ENCODE results near the gene SLC22A6. TPM values are rescaled to one million over a fixed set of nuclear protein-coding genes. Genes with fewer than 3 reads are reported as not detected.

Gene SLC22A6
- polyA plus RNA-seq, 4 donors, result 19.9 to 38.0 (median 30.4) TPM

DNA sequence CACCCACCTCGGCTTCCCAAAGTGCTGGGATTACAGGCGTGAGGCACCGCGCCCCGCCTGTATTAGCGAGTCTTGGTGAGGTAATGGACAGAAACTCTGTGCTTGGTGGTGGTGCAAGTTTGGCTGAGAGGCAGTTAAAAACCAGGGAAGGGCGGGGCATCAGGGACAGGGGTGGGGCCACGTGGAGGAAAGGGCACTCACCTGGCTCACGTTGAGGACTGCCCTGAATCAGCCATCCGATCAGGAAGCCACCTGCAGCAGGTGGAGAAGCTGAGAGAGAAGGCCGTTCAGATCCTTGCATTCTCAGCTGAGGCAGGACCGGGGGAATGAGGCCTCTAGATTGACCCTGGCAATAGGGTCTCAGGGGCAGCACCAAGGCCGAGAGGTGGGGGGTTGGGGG, 51.5 kb downstream of the SLC22A6 start:
- DNase-seq (ENCODE audit: low read depth in 4 of 4, low spot score in 2 of 4), result no peak

DNA sequence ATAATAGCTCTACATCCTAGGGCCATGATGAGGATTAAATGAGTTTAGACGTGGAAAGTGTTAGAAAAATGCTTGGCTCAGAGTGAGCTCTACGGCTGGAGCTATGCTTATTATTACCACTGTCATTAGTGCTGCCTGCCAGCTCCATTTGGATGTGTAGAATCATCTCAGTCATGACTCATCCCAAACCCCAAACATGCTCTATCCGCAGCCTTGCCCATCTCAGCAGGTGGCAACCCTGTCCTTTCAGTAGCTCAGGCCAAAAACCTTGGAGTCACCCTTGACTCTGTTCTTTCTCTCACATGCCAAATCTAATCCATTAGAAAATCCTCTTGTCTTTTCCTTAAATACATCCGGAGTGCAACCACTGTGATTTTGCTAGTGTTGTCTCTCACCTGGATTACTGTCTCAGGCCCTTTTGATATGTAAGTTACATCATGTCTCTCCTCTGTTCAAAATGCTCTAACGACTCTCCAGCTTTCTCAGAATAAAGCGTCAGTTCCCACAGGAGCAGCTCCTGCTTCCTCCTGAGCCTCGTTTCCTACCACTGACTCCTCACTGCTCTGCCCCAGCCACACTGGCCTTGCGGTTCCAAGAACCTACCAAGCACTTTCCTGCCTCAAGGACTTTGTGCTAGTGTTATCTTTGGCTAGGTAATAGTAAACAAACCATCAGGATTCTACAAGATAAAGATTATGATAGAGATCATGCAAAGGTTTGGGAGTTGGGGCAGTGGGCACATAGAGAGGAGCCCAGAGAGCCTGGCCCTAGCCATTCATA, 53.1 kb downstream of the SLC22A6 start:
- no peak for DNase-seq (ENCODE audit: low read depth in 4 of 4, low spot score in 2 of 4)

DNA sequence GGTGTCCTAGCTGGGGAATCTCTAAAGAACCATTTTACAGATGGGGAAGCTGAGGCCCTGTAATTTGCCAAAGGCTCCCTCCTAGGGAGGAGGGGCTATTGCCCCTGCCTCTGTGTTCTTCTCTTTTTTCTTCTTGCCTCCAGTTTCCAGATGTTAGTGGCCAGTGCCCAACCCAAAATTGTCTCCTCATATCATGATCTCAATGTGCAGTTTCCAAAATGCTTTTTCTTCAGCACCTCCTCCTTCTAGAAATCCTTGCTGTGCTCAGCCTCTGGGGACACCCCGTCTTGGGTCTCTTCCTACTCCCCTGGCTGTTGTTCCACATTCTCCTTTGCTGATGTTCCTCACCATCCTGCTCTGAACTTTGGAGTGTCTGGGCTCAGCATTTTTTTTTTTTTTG, 54.1 kb downstream of the SLC22A6 start:
- no peak for DNase-seq (ENCODE audit: low read depth in 4 of 4, low spot score in 2 of 4)

DNA sequence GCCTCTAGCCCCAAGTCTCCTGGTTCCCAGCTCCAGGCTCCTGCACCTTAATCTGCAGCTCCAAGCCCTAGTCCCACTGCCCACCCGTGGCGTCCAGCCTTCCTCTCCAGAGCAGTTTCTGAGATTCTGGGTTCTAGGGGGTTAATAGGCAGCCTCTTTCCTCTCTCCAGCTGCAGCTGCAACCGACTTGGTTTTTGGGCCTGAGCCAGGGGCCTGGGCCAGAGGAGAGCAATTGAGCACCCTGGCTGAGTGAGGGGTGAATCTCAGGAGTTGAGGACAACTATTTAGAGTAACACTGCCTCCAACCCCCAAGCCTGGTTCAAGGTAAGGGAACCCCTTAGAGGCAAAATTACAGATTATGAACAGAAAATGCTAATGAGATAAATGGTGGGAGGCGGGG, 54.6 kb downstream of the SLC22A6 start:
- DNase-seq (ENCODE audit: low read depth in 4 of 4, low spot score in 2 of 4), result no peak

DNA sequence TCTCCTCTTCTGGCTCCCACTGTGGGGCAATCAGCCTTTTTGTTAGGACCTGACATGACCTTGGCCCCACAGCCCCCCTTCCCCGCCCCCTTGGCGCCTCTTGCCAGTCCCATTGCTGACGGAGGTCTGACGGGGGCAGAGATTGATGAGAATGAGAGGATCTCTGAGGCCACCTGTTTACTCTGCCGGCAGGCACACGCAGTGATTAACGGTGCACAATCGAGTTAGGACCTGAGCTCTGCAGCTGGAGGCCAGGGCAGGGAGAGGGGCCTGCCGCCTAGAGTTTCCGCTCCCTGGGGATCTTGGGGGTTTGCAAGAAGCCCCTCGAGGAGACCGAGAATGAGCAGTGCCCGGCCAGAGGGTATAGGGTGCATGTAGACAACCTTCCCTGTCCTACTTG, 56.8 kb downstream of the SLC22A6 start:
- no peak for DNase-seq (ENCODE audit: low read depth in 4 of 4, low spot score in 2 of 4)

DNA sequence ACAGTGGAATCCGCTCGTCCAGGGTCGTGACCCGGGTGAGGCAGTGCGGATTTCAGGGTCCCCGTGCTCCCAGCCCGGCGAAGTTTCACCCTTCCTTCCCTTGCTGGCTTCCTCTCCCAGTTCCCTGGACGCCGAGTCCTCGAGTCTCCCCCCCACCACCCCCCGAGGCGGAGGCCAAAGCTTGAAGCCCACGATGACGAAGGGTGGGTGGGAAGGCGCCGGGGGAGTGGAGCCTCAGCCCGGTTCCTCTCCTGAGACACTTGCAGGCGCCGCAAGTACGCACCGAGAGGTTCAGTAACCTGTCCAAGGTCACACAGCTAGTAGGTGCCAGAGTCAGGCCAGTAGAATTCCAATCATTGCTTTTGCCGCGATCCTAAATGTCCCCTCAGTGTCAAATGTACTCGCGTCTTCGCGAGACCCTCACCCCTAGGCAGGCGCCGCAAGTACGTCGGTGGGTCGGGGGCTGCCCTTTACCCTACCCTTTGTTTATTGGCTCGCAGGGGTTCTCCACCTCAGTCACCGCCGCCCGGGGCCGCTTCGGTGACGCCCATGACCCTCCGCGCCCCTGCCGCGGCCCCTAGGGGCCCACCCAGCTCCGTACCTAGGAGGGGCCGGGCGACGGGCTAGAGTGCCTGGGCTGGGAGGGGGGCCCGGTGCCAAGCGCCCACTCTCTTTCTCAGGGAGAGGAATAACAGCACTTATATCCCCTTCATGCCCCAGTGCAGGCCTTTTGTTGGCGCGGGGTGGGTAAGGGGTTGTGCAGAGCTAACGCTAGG, 57.9 kb downstream of the SLC22A6 start:
- DNase-seq (ENCODE audit: low read depth in 4 of 4, low spot score in 2 of 4), result no peak

Other genes with a start within 250 kb of the SLC22A6 start
- gene ZBTB3, start 230.8 kb downstream of the SLC22A6 start, polyA plus RNA-seq (ENCODE audit: insufficient read length in 4 of 4), result 1 to 10 TPM; 8.0 to 9.6 (median 8.5) TPM
- 100 to 1,000 TPM; 132 to 173 (median 146) TPM for gene POLR2G, start 223.4 kb downstream of the SLC22A6 start, polyA plus RNA-seq (ENCODE audit: insufficient read length in 4 of 4)
- 10 to 100 TPM; 27.5 to 40.2 (median 37.2) TPM for gene TAF6L, start 213.6 kb downstream of the SLC22A6 start, polyA plus RNA-seq (ENCODE audit: insufficient read length in 4 of 4)
- 10 to 100 TPM; 65.7 to 71.3 (median 67.2) TPM for gene TMEM179B, start 197.6 kb downstream of the SLC22A6 start, polyA plus RNA-seq (ENCODE audit: insufficient read length in 4 of 4)
- gene TMEM223, start 193.0 kb downstream of the SLC22A6 start, polyA plus RNA-seq (ENCODE audit: insufficient read length in 4 of 4), result 10 to 100 TPM; 25.2 to 36.2 (median 29.6) TPM
- 100 to 1,000 TPM; 108 to 134 (median 119) TPM for gene NXF1, start 179.5 kb downstream of the SLC22A6 start, polyA plus RNA-seq (ENCODE audit: insufficient read length in 4 of 4)
- gene STX5, start 152.9 kb downstream of the SLC22A6 start, polyA plus RNA-seq (ENCODE audit: insufficient read length in 4 of 4), result 10 to 100 TPM; 53.8 to 61.9 (median 56.1) TPM
- gene TEX54, start 152.1 kb downstream of the SLC22A6 start, polyA plus RNA-seq (ENCODE audit: insufficient read length in 4 of 4), result under 1 TPM in 1 of 4 donors, not detected in 3; 0.33 TPM
- 10 to 100 TPM; 34.0 to 50.7 (median 46.2) TPM for gene WDR74, start 145.4 kb downstream of the SLC22A6 start, polyA plus RNA-seq (ENCODE audit: insufficient read length in 4 of 4)
- 100 to 1,000 TPM; 159 to 219 (median 183) TPM for gene SLC3A2, start 104.1 kb downstream of the SLC22A6 start, polyA plus RNA-seq (ENCODE audit: insufficient read length in 4 of 4)
- gene CHRM1, start 63.6 kb downstream of the SLC22A6 start, polyA plus RNA-seq (ENCODE audit: insufficient read length in 4 of 4), result under 1 TPM in 2 of 4 donors, not detected in 2; 0.05 to 0.12 TPM
- 10 to 100 TPM; 26.6 to 57.9 (median 43.2) TPM for gene SLC22A8, start 30.9 kb upstream of the SLC22A6 start, polyA plus RNA-seq (ENCODE audit: insufficient read length in 4 of 4)
- under 1 TPM; 0.16 to 0.75 (median 0.34) TPM for gene SLC22A24, start 159.3 kb upstream of the SLC22A6 start, polyA plus RNA-seq (ENCODE audit: insufficient read length in 4 of 4)

Data from left renal cortex interstitium (tissue), 4 donors.